CD4-positive, alpha-beta T cell (primary cell): ENCODE data around the gene BEST3. TPM values are rescaled to one million over a fixed set of nuclear protein-coding genes. Genes with fewer than 3 reads are reported as not detected.

Experiments
- ATAC-seq: fragments of 200-7000 bp; cut with Tn5 transposase; one replicate; pipeline ENCODE4 v1.10.0; 2022; ENCODE audit warnings: mild to moderate bottlenecking; ENCODE audit not compliant: poor library complexity
- CTCF ChIA-PET: fragments of 350-600 bp; sonication (Branson Sonifier 250); formaldehyde crosslinking; loops from one replicate; lab custom pipeline; 2021; ENCODE audit warnings: antibody characterized with exemption, inconsistent platforms; lab: Charles Lee
- POLR2A ChIA-PET: fragments of 350-600 bp; sonication (Branson Sonifier 250); formaldehyde crosslinking; loops from one replicate; lab custom pipeline; 2021; ENCODE audit warnings: antibody characterized with exemption, inconsistent platforms; lab: Charles Lee
- DNase-seq, 14 experiments: peaks; one replicate each; pipeline ENCODE4 v3.0.0-alpha.2; 2013 to 2020; ENCODE audit warnings: mixed read lengths in 2 of 14
- H3K27ac ChIP-seq, 2 donors: one replicate each; pipeline versions ENCODE4 v1.5.1 to v1.7.0; 2013; ENCODE audit warnings: low read length in 2 of 2, low read depth in 1 of 2, mild to moderate bottlenecking in 1 of 2
- H3K27me3 ChIP-seq, 2 experiments: 1 replicate in 1 of 2; 2 replicates in 1 of 2; pipeline versions ENCODE4 v1.6.1 to v1.7.0; 2013; ENCODE audit warnings: low read length in 2 of 2, control low read depth in 1 of 2, mild to moderate bottlenecking in 1 of 2, moderate library complexity in 1 of 2; ENCODE audit not compliant: insufficient read depth in 2 of 2, control insufficient read depth in 1 of 2
- H3K36me3 ChIP-seq: one replicate; pipeline ENCODE4 v1.6.1; 2013; ENCODE audit warnings: low read length, control low read depth; ENCODE audit not compliant: insufficient read depth
- H3K4me1 ChIP-seq: one replicate; pipeline ENCODE4 v1.6.1; 2013; ENCODE audit warnings: low read length, control low read depth; ENCODE audit not compliant: insufficient read depth
- H3K4me3 ChIP-seq: one replicate; pipeline ENCODE4 v1.5.1; 2013; ENCODE audit warnings: mild to moderate bottlenecking, low read length, moderate library complexity
- H3K9me3 ChIP-seq, 2 experiments: 1 replicate in 1 of 2; 2 replicates in 1 of 2; pipeline versions ENCODE4 v1.6.1 to v1.7.0; 2013; ENCODE audit warnings: low read length in 2 of 2, mild to moderate bottlenecking in 2 of 2, control low read depth in 1 of 2, moderate library complexity in 1 of 2; ENCODE audit not compliant: control insufficient read depth in 1 of 2, insufficient read depth in 1 of 2
- H3K27ac Mint-ChIP-seq: one replicate; pipeline ENCODE4 v1.8.0; 2020; ENCODE audit warnings: mixed read lengths
- H3K27me3 Mint-ChIP-seq: one replicate; pipeline ENCODE4 v1.8.0; 2021; ENCODE audit warnings: mixed read lengths
- H3K36me3 Mint-ChIP-seq: one replicate; pipeline ENCODE4 v1.8.0; 2021; ENCODE audit warnings: low read depth, mixed read lengths
- H3K4me1 Mint-ChIP-seq: one replicate; pipeline ENCODE4 v1.8.0; 2021; ENCODE audit warnings: low read depth, mixed read lengths
- H3K4me3 Mint-ChIP-seq: one replicate; pipeline ENCODE4 v1.8.0; 2020; ENCODE audit warnings: mild to moderate bottlenecking, mixed read lengths
- H3K9me3 Mint-ChIP-seq: one replicate; pipeline ENCODE4 v1.8.0; 2020; ENCODE audit warnings: mixed read lengths
- intact Hi-C, 2 experiments: fragments of 100-400 bp; cut with DNase I in 1 of 2; cut with micrococcal nuclease in 1 of 2; formaldehyde crosslinking; loops; one replicate each; pipeline versions ENCODE4 v1.15.1 to v1.9.0; 2023 to 2025; cut with DNase I, micrococcal nuclease
- total RNA-seq, 174 experiments: library from RNA in 2 of 174; stranded (reverse) in 2 of 174; gene quantifications; one replicate each; pipeline ENCODE4 v1.2.3 and lab custom pipeline; 2021 to 2026
- TF ChIP-seq, protein P1 (sequence below): fragments of 200-600 bp; IDR thresholded peaks from one replicate; pipeline ENCODE4 v1.8.0; 2022; ENCODE audit warnings: antibody characterized with exemption, mild to moderate bottlenecking

Gene BEST3
- total RNA-seq, 2 experiments from 2014 or later: not detected

DNA sequence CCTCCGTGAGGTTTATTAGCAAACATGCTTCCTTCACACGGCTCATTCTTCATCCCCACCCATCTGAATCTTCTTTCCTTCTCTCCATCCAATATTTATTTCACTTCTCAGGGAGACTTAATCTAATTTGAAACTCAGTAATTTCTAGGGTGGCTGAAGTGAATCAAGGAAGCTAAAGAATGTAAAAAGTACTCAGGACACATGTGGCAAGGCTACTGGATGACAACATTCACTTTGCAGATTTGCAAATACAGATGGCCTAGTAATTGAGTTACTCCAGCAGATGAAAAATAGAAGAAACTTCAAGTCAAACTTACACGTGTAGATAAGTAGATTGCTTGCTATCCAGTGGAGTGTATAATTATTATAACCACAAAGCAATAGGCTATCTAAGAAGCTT lies 15.4 kb upstream of the BEST3 start:
- no peak for DNase-seq
- POLR2A ChIA-PET: no interaction called here
- Mint-ChIP-seq H3K4me3 (no peak overlapping the region), H3K27me3 (no peaks in the 10 kb centered on the region), H3K4me1 (no peaks in the 10 kb centered on the region), H3K9me3 (no peaks in the 10 kb centered on the region), H3K36me3 (no peaks in the 10 kb centered on the region), H3K27ac (no peak overlapping the region)
- no peak overlapping the region for H3K27ac ChIP-seq
- H3K4me3 ChIP-seq: no peak overlapping the region
- no peaks in the 10 kb centered on the region for H3K9me3 ChIP-seq
- TF ChIP-seq, protein P1, sequence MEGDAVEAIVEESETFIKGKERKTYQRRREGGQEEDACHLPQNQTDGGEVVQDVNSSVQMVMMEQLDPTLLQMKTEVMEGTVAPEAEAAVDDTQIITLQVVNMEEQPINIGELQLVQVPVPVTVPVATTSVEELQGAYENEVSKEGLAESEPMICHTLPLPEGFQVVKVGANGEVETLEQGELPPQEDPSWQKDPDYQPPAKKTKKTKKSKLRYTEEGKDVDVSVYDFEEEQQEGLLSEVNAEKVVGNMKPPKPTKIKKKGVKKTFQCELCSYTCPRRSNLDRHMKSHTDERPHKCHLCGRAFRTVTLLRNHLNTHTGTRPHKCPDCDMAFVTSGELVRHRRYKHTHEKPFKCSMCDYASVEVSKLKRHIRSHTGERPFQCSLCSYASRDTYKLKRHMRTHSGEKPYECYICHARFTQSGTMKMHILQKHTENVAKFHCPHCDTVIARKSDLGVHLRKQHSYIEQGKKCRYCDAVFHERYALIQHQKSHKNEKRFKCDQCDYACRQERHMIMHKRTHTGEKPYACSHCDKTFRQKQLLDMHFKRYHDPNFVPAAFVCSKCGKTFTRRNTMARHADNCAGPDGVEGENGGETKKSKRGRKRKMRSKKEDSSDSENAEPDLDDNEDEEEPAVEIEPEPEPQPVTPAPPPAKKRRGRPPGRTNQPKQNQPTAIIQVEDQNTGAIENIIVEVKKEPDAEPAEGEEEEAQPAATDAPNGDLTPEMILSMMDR: no peak
- intact Hi-C loops: no loop called here
- no peaks in the 10 kb centered on the region for H3K36me3 ChIP-seq
- no peak for ATAC-seq
- CTCF ChIA-PET: no interaction called here
- peaks cover 0 to 7% of the 10 kb centered on the region in 2 experiments for H3K27me3 ChIP-seq
- no peaks in the 10 kb centered on the region for H3K4me1 ChIP-seq

- H3K4me3 Mint-ChIP-seq: no peak overlapping the region
Measured at GRCh38 chr12:69712826-69713225, 13.7 kb upstream of the BEST3 start.

GRCh38 chr12:69708649-69709048 lies 9.5 kb upstream of the BEST3 start:
- Mint-ChIP-seq H3K9me3 (no peaks in the 10 kb centered on the region), H3K36me3 (no peaks in the 10 kb centered on the region), H3K27me3 (peaks cover 17% of the 10 kb centered on the region), H3K4me3 (no peak overlapping the region), H3K4me1 (no peaks in the 10 kb centered on the region), H3K27ac (no peak overlapping the region)
- Histone ChIP-seq H3K36me3 (no peaks in the 10 kb centered on the region), H3K27ac (no peak overlapping the region), H3K9me3 (no peaks in the 10 kb centered on the region), H3K4me1 (no peaks in the 10 kb centered on the region), H3K4me3 (no peak overlapping the region), H3K27me3 (peaks cover 0 to 7% of the 10 kb centered on the region in 2 experiments)
- TF ChIP-seq, protein P1: no peak
- no peak for DNase-seq
- no peak for ATAC-seq
- intact Hi-C loops: no loop called here
- POLR2A ChIA-PET: no interaction called here
- CTCF ChIA-PET: no interaction called here

More at GRCh38 chr12:69712826-69713225, 13.7 kb upstream of the BEST3 start:
- Mint-ChIP-seq H3K27ac (no peak overlapping the region), H3K36me3 (no peaks in the 10 kb centered on the region), H3K27me3 (no peaks in the 10 kb centered on the region), H3K9me3 (no peaks in the 10 kb centered on the region), H3K4me1 (no peaks in the 10 kb centered on the region)
- intact Hi-C loops: no loop called here
- CTCF ChIA-PET: no interaction called here
- H3K36me3 ChIP-seq: no peaks in the 10 kb centered on the region
- no peak overlapping the region for H3K27ac ChIP-seq
- H3K27me3 ChIP-seq: peaks cover 0 to 7% of the 10 kb centered on the region in 2 experiments
- DNase-seq (no peak), ATAC-seq (no peak)
- POLR2A ChIA-PET: no interaction called here
- TF ChIP-seq, protein P1: no peak
- no peaks in the 10 kb centered on the region for H3K4me1 ChIP-seq
- H3K9me3 ChIP-seq: no peaks in the 10 kb centered on the region
- H3K4me3 ChIP-seq: no peak overlapping the region
